GM12873 (cell line): ENCODE data around the gene SLC38A4.

ENCODE experiments used
- CTCF ChIP-seq: IDR thresholded peaks from 2 replicates; pipeline ENCODE4 v1.5.1; 2012; ENCODE audit warnings: low read depth, mild to moderate bottlenecking, moderate library complexity, low read length, control low read depth; ENCODE audit not compliant: insufficient read depth; ENCODE audit errors: missing control alignments

Gene SLC38A4

GRCh38 chr12:46855760-46856159 is 30.0 kb upstream of the SLC38A4 start:
- TF ChIP-seq CTCF, result no peak

- TF ChIP-seq CTCF, result no peak
Measured at GRCh38 chr12:46847001-46847400, 21.2 kb upstream of the SLC38A4 start.

- no peak for TF ChIP-seq CTCF
Measured at GRCh38 chr12:46843811-46844210, 18.0 kb upstream of the SLC38A4 start.

- TF ChIP-seq CTCF, result no peak
Measured at GRCh38 chr12:46841891-46842290, 16.1 kb upstream of the SLC38A4 start.

GRCh38 chr12:46839964-46840363 is 14.2 kb upstream of the SLC38A4 start:
- no peak for TF ChIP-seq CTCF

GRCh38 chr12:46839232-46839631 is 13.4 kb upstream of the SLC38A4 start:
- TF ChIP-seq CTCF, result no peak

- no peak for TF ChIP-seq CTCF
Measured at GRCh38 chr12:46835785-46836184, 10.0 kb upstream of the SLC38A4 start.
